Stimulated activated CD4-positive, alpha-beta T cell treated with anti-CD3 and anti-CD28 coated beads, Interleukin-12 subunit alpha, Interleukin-12 subunit beta, amount 100 ng/mL, for 4 hours (primary cell): ENCODE results near the gene WAC.
A peak's percentile ranks its signal among the peaks of the same experiment; 100 is the strongest.
"Not testable (repeated sequence)": the region's sequence is repeated elsewhere in the genome, so short reads cannot be mapped to it uniquely, and the experiment has no call there.

Experiments used
- DNase-seq: peaks from one replicate; pipeline ENCODE4 v3.0.0-alpha.2; 2020

Gene WAC

DNA sequence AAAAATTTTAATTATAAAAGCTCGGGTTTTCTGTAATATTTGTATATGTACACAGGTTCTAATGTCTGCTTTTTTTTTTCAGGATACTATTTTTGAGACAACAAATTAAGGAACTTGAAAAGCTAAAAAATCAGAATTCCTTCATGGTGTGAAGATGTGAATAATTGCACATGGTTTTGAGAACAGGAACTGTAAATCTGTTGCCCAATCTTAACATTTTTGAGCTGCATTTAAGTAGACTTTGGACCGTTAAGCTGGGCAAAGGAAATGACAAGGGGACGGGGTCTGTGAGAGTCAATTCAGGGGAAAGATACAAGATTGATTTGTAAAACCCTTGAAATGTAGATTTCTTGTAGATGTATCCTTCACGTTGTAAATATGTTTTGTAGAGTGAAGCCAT, 86.5 kb downstream of the WAC start:
- no peak for DNase-seq

DNA sequence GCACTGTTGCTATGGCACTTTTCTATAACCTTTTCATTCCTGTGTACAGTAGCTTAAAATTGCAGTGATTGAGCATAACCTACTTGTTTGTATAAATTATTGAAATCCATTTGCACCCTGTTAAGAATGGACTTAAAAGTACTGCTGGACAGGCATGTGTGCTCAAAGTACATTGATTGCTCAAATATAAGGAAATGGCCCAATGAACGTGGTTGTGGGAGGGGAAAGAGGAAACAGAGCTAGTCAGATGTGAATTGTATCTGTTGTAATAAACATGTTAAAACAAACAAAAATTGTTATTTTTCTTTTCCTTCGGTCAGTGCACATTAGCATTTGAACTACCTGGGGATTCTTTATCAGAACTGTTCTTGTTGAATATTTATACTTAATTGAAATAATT, 87.3 kb downstream of the WAC start:
- DNase-seq = no peak

DNA sequence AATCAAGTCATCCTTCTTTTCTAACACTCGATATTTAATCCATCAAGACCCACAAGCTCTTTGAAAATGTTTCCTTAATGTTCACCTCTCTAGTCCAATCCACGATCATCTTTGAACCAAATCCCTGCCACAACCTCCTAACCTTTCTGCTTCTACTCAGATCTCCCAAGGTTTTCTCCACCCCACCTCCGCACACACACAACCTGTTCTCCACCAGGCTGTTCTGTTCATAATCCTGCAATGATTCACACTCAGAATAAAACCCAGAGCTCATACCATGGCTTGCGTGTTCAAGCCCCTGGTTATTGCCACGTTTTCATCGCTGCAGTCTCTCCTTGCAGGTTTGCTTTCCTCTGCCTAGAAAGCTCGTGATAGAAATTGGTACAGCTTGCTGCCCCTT, 90.6 kb downstream of the WAC start:
- DNase-seq = no peak

DNA sequence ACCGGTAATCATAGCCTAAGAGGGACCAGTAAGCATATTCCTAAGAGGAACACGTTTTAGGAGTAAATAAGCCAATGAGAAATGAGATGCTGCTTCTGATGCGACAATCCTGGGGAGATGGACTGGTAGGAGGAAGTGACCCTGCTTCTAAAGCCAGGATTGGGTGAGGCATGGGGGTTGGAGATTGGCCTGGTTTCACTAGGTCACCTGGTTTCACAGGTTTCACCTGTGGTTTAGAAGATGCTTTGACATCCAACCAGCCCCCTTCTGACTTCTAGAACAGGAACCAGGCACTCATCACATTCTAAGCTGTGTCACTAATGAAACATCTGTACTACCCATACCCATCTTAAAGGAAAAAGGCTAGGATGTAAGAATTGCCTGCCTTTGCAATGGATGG, 91.4 kb downstream of the WAC start:
- DNase-seq = no peak

DNA sequence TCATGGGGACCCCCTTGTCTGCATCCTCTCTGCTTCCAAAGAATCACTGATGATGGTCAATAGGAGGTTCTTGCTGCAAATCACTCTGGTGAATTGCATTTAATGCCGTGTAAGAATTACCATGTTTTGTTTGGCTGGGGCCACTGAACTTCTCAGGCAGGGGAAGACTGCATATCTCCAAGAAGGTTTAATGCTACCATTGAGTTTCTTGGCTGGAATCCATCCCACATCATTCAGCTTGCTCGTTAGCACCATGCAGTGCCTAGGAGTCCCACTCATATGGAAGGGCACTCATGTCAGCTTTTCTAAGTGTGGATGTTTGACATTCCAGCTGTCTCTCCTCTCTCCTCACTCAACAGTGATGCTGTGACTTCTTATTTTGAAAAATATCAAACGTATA, 94.2 kb downstream of the WAC start:
- no peak for DNase-seq

DNA sequence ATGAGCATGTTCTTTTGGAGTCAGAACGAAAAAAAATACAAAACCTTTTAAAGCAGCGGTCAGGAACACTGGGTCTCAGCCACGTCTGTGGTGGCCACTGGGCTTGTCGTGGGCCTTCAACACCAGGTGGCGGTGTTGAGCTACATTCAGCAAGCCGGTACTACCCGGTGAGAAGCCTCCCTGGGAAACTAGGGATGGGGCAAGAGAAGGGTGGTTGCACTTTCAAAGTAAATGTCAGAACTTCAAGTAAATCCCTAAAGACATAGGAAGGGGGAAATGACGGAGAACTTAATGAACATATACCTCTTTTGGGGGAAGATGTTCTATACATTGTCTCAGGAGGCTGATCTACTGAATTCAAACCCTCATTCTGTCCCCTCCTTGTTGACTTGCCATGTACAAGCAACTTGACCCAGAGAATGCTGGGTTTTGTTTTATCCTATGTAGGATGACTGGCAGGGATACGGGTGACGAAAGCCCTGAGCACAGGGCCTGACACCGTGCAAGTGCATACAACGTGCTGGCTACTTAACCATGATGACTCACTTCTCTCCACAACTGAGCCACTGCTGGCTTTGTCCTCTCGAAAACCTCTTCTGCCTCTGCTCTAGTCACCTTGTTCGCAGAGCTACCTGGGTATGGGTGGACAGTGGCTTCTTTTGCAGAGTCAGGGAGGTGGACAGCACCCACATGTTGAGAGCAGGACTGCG, 95.4 kb downstream of the WAC start:
- peak; percentile 60 for DNase-seq

DNA sequence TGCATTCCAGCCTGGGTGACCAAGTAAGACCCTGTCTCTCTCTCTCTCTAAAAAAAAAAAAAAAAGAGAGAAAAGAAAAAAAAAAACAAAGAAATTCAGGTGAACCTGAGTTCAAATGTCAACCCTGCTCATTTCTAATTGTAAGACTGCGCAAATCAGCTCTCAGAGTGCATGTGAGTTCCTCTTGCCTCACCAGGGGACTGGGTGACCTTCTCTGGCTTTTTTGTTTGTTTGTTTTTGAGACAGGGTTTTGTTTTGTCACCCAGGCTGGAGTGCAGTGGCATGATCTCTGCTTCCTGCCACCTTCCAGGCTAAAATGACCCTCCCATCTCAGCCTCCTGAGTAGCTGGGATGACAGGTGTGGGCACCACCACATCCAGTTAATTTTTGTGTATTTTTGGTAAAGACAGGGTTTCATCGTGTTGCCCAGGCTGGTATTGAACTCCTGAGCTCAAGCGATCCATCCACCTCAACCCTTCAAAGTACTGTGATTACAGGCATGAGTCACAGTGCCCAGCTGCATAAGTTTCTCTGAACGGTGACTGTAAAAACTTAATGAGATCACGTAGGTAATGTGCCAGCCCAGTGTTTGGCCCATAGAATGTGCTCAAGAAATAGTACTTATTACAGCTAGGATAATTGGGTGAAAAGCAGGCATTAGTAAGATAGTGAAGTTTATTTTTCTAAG, 99.1 kb downstream of the WAC start:
- no peak for DNase-seq

DNA sequence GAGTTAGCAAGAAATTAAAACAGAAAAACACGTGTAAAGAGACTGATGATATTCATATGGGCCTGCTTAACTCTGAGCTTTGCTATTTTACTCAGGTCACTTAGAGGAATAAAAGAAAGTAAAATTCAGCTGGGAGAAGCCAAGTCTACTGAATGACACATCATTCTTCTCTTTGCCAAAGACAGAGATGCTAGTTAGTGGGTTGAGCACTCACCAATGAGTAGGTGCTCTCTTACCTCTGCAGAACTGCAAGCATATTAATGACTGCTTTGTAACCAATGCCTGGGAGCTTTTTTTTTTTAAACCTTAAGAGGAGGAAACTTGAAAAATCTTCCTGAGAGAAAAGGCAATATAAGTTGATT, 99.6 kb downstream of the WAC start:
- no peak for DNase-seq

DNA sequence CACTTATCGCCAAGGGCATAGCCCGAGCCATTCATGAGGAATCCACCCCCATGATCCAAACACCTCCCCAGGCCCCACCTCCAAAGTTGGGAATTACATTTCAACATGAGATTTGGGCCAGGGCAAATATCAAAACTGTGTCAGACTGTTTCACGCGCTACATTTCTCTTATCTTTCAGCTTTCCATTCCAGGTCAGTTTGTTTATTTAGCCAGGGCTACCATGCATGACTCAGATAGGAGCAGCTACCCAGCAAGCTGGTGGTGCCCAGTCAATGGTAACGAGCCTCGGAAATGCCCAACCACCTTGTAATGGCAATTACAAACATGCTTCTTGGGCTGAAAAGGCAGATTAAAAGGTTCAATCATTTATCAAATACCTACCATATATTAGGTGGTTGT, 100.8 kb downstream of the WAC start:
- DNase-seq = no peak

DNA sequence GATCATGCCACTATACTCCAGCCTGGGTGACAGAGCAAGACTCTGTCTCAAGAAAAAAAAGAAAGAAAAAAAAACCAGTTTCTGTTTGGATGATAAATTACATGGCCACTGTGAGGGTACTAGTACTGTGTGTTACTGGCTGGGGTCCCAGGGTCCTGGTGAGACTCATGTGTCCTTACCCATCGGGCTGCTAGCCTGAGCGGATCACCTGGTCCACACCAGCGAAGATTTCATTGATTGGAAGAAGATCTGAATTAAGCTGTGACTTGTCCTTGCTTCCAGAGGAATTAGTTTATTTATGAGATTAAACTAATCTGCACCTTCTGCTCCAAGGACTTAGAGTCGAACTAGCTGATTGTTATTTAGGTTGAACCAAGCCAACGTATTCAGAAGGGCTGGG, 104.4 kb downstream of the WAC start:
- DNase-seq = no peak

DNA sequence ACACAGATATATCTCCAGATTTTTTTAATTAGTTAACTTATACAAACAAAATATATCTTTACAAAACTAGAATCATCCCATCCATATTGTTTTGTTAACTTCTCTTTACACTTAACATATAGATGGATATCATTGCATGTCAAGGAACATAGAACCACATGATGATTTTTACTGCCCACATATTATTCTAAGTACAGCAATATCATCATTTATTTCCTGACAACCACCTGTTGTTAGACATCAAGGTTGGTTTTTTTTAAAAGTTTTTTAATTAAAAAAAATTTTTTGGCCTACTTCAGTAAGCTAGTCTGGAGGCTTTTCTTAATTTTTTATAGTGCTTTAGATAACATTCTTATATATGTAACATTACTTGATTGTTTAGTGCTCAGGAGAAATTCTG, 105.5 kb downstream of the WAC start:
- no peak for DNase-seq

DNA sequence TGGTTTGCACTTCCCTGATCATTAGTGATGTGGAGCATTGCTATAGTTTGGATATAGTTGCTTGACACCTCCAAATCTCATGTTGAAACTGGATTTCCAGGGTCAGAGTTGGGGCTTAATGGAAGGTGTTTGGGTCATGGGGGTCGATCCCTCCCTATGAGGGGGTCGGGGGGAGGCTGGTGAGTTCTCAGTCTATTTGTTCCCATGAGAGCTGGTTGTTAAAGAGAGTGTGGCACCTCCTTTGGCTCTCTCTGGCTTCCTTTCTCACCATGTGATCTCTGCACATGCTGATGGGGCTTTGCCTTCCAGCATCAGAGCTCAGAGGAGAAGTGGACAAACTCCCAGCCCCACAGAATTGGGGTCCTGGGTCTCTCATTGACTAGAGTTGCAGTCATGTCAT, 107.6 kb downstream of the WAC start:
- no peak for DNase-seq

DNA sequence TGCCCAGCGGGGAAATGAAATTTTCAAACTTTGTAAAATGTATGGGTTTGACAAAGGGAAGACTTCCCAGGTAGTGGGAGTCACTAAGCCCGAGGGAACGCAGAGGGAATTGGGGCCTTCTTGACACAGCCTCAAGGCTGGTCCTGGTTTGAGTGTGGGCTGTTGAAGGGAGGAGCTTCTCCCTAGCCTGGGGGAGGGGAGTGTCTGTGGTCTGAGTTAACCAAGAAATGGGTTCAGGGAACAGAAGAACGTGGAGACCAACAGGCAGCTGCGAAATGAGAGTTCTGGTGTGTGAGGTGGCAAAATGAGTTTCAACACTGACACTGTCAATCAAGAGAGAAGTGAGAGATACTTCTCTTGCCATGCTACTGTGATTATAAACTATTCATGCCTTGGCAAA, 111.7 kb downstream of the WAC start:
- DNase-seq = no peak

DNA sequence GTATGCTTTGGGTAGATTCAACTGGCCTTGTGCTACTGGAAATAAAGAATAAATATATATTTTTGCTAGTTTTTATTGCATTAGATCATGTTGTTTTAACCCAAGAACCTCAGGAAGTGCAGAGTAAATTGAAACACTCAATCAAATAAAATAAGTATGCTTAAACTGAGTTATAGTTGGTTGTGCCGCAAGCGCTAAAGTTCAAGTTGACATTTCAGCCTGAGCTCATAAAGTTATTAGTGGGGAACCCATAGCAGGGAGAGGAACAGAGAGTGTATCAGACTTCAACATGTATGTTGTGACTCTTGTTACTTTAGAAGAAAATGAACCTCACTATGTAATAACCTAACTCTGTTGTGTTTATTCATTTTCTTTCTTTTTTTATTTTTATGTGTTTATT, 119.2 kb downstream of the WAC start:
- DNase-seq = no peak

DNA sequence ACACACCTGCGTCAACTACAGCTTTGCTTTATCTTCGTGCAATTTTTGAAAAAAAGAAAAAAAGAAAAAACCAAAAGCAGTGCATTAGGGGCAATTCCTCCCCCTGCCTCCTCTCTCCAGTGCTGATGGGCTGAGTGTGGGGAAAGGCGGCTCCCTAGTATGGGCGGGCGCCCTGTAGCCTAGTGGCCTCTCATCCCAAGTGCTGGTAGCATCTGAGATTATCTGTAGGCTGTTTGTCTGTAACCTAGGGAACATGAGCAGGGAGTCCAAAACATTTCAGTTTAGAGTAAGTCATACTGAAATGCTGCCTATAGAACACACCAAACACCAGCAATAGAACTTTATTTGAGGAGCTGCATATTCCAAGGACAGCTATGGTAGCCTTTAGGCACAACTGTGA, 119.8 kb downstream of the WAC start:
- DNase-seq = no peak

DNA sequence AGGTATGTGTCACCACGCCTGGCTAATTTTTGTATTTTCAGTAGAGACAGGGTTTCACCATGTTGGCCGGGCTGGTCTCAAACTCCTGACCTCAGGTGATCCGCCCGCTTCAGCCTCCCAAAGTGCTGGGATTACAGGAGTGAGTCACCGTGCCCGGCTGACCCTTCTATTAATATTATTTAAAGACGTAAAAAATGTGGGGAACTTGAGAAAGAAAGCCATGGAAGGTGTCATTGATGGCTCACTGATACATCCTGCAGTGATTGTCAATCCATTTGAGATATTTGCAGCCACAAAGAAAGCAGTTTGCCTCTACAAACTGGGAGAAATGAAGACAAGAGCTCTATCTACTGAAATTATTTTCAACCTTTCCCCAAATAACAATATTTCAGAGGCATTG, 125.9 kb downstream of the WAC start:
- not testable (repeated sequence) for DNase-seq

DNA sequence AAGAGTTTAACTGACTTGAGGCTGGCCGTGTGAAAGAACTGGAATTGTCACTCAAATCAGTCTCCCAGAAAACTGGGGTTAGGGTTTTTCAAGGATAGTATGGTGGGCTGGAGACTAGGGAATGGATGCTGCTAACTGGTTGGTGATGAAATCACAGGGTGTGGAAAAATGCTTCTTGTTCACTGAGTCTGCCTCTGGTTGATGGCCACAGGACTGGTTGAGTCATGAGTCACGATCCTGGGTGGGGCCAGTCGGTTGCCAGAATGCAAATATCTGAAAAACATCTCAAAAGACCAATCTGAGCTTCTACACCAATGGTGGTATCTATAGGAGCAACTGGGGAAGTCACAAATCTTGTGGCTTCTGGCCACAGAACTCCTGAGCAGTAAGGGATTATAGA, 128.1 kb downstream of the WAC start:
- no peak for DNase-seq

DNA sequence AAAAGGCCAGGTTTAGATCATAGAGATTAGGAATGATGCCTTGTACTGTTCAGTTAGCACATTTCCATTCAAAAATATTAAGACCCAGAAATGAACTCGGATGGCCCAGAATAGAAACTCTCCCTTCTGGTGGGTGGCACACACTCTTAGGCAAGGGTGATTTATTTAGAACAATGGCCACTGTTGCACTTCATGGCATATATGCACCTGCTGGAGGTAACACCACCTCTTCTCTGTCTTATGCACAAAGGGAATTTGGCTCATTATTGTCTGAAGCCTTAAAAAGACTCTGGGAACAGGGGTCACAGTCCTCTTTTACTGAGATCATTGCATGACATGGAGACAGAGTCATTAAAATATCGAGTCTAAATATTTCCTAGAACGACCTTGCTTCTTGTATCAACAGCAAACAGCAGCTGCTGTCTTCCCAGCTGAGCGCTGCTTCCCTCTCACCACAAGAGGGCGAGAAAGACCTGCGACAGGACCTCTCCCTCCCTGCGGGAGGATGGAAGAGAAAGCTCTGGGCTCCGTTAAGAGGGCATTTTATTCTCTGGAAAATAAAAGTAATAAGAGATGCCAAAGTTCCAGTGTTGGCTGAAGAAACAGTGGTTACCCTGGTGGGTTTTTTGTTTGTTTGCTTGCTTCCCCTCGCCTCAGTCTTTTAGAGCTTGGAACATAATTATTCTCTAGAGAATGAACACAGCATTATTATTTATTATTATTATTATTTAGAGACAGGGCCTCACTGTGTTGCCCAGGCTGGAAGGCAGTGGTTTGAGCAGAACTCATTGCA, 130.9 kb downstream of the WAC start:
- peak; percentile 60 for DNase-seq

DNA sequence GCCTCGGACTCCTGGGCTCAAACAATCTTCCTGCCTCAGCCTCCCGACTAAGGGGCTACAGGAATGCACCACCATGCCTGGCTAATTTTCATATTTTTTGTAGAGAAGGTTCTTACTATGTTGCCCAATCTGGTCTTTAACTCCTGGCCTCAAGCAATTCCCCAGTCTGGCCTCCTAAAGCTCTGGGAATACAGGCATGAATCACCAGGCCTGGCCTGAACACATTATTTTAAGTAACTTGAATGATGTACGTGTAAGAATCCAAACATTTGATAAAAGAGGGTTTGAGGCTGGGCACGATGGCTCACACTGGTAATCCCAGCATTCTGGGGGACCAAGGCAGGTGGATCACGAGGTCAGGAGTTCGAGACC, 131.4 kb downstream of the WAC start:
- DNase-seq = no peak

DNA sequence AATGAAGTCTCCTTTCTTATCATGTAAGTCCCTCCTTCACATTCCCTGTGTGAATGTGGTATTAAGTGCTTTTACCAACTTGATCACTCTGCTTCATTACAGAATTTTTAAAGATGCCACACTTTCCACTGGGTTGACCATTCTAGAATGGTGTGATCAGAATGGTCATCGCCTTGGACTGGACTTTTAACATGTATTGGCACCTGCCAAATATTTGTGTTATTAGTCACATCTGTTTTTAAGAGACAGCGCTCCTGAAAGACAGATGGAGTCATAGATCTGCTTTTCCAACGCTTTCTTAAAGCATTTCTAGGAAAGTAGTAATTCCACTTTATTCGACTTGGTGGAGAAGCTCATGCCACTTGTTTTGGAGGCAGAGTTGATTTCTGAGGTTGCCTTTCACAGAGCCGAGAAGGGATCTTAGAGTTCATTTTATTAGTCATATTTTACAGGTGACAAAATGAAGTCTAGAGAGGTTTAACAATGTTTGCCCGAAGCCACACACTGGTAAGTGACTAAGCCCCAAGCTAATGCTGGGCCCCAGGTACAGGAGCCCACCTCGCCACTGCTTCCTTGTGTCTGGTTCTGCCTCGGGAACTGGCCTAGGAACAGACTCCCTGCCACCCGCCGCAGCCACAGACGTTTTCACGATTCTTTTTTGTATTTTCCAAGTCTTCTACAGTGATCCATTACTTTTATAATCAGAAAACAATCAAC, 134.0 kb downstream of the WAC start:
- no peak for DNase-seq

DNA sequence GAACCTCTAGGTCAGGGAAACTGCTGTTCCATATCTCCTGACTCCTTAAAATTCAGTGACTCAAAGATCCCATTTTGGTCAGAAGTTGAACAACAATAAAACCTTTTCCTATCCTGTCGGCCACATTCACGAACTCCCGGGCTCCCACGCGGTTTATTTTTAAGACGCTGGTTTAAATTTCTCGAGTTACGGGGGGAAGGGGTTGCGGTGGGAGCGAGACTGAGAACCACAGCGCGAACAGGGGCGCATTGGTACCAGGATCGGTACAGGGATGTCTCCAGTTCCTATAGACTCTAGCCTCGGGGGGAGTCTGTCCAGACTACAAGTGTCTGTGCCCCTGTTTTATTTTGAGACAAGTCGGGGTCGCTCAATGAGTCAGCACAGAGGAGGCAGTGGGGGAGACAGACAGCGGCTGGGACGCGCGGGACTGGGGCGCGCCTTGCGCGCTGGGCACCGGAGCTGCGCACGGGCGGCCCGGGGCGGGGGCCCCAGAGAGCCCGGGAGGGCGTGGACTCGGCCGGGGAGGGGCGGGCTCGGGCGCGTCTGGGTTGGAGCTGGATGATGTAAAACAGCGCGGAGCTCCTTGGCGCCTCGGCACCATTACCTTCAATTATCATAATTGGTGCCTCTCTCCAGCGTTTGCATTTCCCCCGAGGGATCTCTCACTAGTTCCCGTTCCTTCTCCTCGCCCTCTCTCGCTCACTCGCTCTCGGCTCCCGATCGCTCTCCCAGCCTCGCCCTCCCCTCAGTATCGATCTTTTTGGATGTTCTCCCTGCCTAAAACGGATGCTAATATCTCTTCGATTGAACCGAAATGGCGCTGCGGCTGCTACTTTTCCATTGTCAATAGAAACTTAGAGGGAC, 135.7 kb downstream of the WAC start:
- DNase-seq = peak; percentile 31
